RPMI7951 (cell line): ENCODE data around the gene TMEM69. TPM values are rescaled to one million over a fixed set of nuclear protein-coding genes. Genes with fewer than 3 reads are reported as not detected.
"Not testable (repeated sequence)": the region's sequence is repeated elsewhere in the genome, so short reads cannot be mapped to it uniquely, and the experiment has no call there.

Experiments used
- DNase-seq: peaks from one replicate; pipeline ENCODE4 v3.0.0-alpha.2; 2012; ENCODE audit warnings: low read depth
- total RNA-seq: library from RNA; depleted of rRNA; stranded (reverse); fragments of >200 nt; shearing (Covaris generic); gene quantifications from 2 replicates; pipeline ENCODE4 v1.2.3, GENCODE V29; 2014

Gene TMEM69
- total RNA-seq, 1 experiment from 2014 or later = 49.0 TPM

GRCh38 chr1:45677751-45678245 is 10.2 kb upstream of the TMEM69 start:
- DNase-seq = no peak

GRCh38 chr1:45678489-45678888 is 9.5 kb upstream of the TMEM69 start:
- DNase-seq = no peak

- peak; percentile 36 for DNase-seq
Observed at GRCh38 chr1:45679123-45679522, 8.9 kb upstream of the TMEM69 start.

GRCh38 chr1:45682942-45683341 is 5.0 kb upstream of the TMEM69 start:
- no peak for DNase-seq

- no peak for DNase-seq
Observed at GRCh38 chr1:45684402-45684801, 3.6 kb upstream of the TMEM69 start.

GRCh38 chr1:45685308-45686014 is 2.5 kb upstream of the TMEM69 start:
- DNase-seq = peak; percentile 3

- DNase-seq = peak; percentile 39
Observed at GRCh38 chr1:45686015-45686287, 2.0 kb upstream of the TMEM69 start.

GRCh38 chr1:45686288-45687013 is 1.5 kb upstream of the TMEM69 start, which contains the start of gene GPBP1L1:
Gene GPBP1L1, minus strand, starts transcription at chr1:45686533. Its CDS starts 27,446 bp downstream, at chr1:45659087.
- DNase-seq = peak; percentile 95

- peak; percentile 99 for DNase-seq
Observed at GRCh38 chr1:45687014-45687753, 797 bp upstream of the TMEM69 start.

GRCh38 chr1:45693811-45694210 is 5.8 kb downstream of the TMEM69 start:
- DNase-seq = not testable (repeated sequence)

- DNase-seq = no peak
Observed at GRCh38 chr1:45694823-45695222, 6.8 kb downstream of the TMEM69 start.

- DNase-seq = no peak
Observed at GRCh38 chr1:45704637-45705036, 16.7 kb downstream of the TMEM69 start.

GRCh38 chr1:45713711-45714110 is 25.7 kb downstream of the TMEM69 start:
- no peak for DNase-seq

- no peak for DNase-seq
Observed at GRCh38 chr1:45716700-45717099, 28.7 kb downstream of the TMEM69 start.

GRCh38 chr1:45717386-45717785 is 29.4 kb downstream of the TMEM69 start:
- not testable (repeated sequence) for DNase-seq

GRCh38 chr1:45718289-45718688 is 30.3 kb downstream of the TMEM69 start:
- DNase-seq = no peak

GRCh38 chr1:45721207-45721606 is 33.2 kb downstream of the TMEM69 start:
- no peak for DNase-seq

- DNase-seq = no peak
Observed at GRCh38 chr1:45722809-45723208, 34.8 kb downstream of the TMEM69 start.

GRCh38 chr1:45723248-45723930 is 35.4 kb downstream of the TMEM69 start:
- no peak for DNase-seq

- not testable (repeated sequence) for DNase-seq
Observed at GRCh38 chr1:45726007-45726406, 38.0 kb downstream of the TMEM69 start.

GRCh38 chr1:45730075-45730779 is 42.2 kb downstream of the TMEM69 start:
- DNase-seq = no peak
